ENCODE data around the gene SPOCD1. TPM values are rescaled to one million over a fixed set of nuclear protein-coding genes. Genes with fewer than 3 reads are reported as not detected.

Gene SPOCD1
- total and polyA plus RNA-seq, 2 of the 4 experiments (the other 2 are of a cell fraction), result 59.7 to 132 TPM

GRCh38 chr1:31764312-31765040 lies 51.3 kb downstream of the SPOCD1 start, which contains the start of gene ADGRB2:
ADGRB2 (minus strand) TSS chr1:31764340; CDS start chr1:31757221, 7,119 bp downstream.
- peak within 1 kb of the TSS; percentile 88 for H3K4me2 ChIP-seq (ENCODE audit: low read depth, low read length)
- H3K23ac ChIP-seq (ENCODE audit: low read depth, low read length), result peak within 1 kb of the TSS; percentile 91; the same call in 1 of the 2 replicates
- H3K4me1 ChIP-seq (ENCODE audit: control insufficient read depth, insufficient read depth, low read length), result peaks cover 21% of the 10 kb centered on the region
- no peak within 1 kb of the TSS for H3K18ac ChIP-seq (ENCODE audit: low read depth, low read length)
- TF ChIP-seq CTCF (conservative IDR thresholded peaks at IDR 0.05; ENCODE audit: low read depth, low read length) (0 out of 2 replicates have a peak, but pooled peaks have one; percentile 4), FOS (IDR thresholded peaks at IDR 0.05; ENCODE audit: low read depth, low read length) (no peak)
- peaks cover 9% of the 10 kb centered on the region for H4K20me1 ChIP-seq (ENCODE audit: insufficient read depth, low read length)
- peak within 1 kb of the TSS; percentile 42 for H3K9ac ChIP-seq (ENCODE audit: low read depth, low read length)
- H2BK20ac ChIP-seq (ENCODE audit: low read depth, low read length), result peak within 1 kb of the TSS; percentile 32; the same call in 1 of the 2 replicates
- H4K91ac ChIP-seq (ENCODE audit: insufficient read depth, low read depth, low read length), result no peak within 1 kb of the TSS; the same call in 1 of the 2 replicates
- POLR2A ChIA-PET (ENCODE audit: unreplicated experiment), result no interaction called here
- peak within 1 kb of the TSS; percentile 56 for H3K4me3 ChIP-seq (ENCODE audit: insufficient read depth, low read depth, low read length)
- H3K4ac ChIP-seq (ENCODE audit: low read depth, low read length), result peak within 1 kb of the TSS; percentile 34; the same call in 1 of the 2 replicates
- in situ Hi-C loops (cut with MboI; ENCODE audit: low sequenced_read_pairs) (no loop called here), dilution Hi-C loops (cut with HindIII; ENCODE audit: low sequenced_read_pairs, unreplicated experiment) (no loop called here), intact Hi-C loops (cut with micrococcal nuclease) (no loop called here)
- H4K8ac ChIP-seq (ENCODE audit: low read depth in 2 of 2, low read length in 2 of 2), result no peak within 1 kb of the TSS
- CTCF ChIA-PET, result interaction anchor here (0.6 kb wide), 1 partner anchor 146 kb away, joined by 3 read pairs; no protein-coding TSS in a partner anchor
- H3K27ac ChIP-seq (ENCODE audit: insufficient read depth, low read length), result no peak within 1 kb of the TSS
- no peak within 1 kb of the TSS for H2AK5ac ChIP-seq (ENCODE audit: low read depth, low read length)
- no peak within 1 kb of the TSS for H2BK15ac ChIP-seq (ENCODE audit: low read depth, low read length)
- no peak within 1 kb of the TSS for H2BK120ac ChIP-seq (ENCODE audit: low read depth, low read length)
- peak; percentile 52 for ATAC-seq (ENCODE audit: low read depth)
- no peak within 1 kb of the TSS for H3K14ac ChIP-seq (replicated peaks; ENCODE audit: low read depth, low read length)
- H3K36me3 ChIP-seq (ENCODE audit: control insufficient read depth, insufficient read depth, low read length), result no peaks in the 10 kb centered on the region
- 7% methylated on average over 34 of the region's 59 CpGs; no CpG with 5 or more reads in 1 of the 2 experiments for WGBS, 2 experiments (ENCODE audit: extremely low coverage in 2 of 2, insufficient read length in 1 of 2)
- no TSS peak for BruUV-seq (replicated peaks)
- no peaks in the 10 kb centered on the region for H3K9me3 ChIP-seq (ENCODE audit: control insufficient read depth, insufficient read depth, low read length)
- H4K5ac ChIP-seq (ENCODE audit: low read depth, low read length), result no peak within 1 kb of the TSS
- H3K27me3 ChIP-seq (ENCODE audit: control insufficient read depth, insufficient read depth, low read length), result peaks cover 19% of the 10 kb centered on the region
- H3K9me1 ChIP-seq (ENCODE audit: insufficient read depth, low read length), result peaks cover 11% of the 10 kb centered on the region
- no peak for DNase-seq
- H2BK5ac ChIP-seq (ENCODE audit: low read depth, low read length, poor library complexity, severe bottlenecking), result no peak within 1 kb of the TSS
- H3K79me1 ChIP-seq (ENCODE audit: low read depth in 1 of 2, low read length in 2 of 2), result peaks cover 0 to 25% of the 10 kb centered on the region in 2 experiments; a peak in 2 of 4 replicates
- no peak within 1 kb of the TSS for H3K56ac ChIP-seq (ENCODE audit: extremely low read depth, insufficient read depth, low read length)
- H2AFZ ChIP-seq (replicated peaks; ENCODE audit: low read length, poor library complexity), result peak within 1 kb of the TSS; percentile 93
- peak within 1 kb of the TSS; percentile 85 for H2AK9ac ChIP-seq (replicated peaks; ENCODE audit: low read depth, low read length, poor library complexity)
